Endothelial cell of umbilical vein (primary cell): ENCODE measurements around the gene CHST11.

Experiments used
- CTCF ChIP-seq, 2 donors: IDR thresholded peaks; 1 replicate in 1 of 2; 2 replicates in 1 of 2; pipeline ENCODE4 v1.5.1; 2011; ENCODE audit warnings: low read length in 2 of 2, mild to moderate bottlenecking in 2 of 2, moderate library complexity in 2 of 2, control low read depth in 1 of 2, inconsistent platforms in 1 of 2, low read depth in 1 of 2; ENCODE audit not compliant: insufficient read depth in 1 of 2; ENCODE audit errors: extremely low read depth in 1 of 2
- EZH2 ChIP-seq: IDR thresholded peaks from 2 replicates; pipeline ENCODE4 v1.6.1; 2012; ENCODE audit warnings: borderline replicate concordance, low read depth, mild to moderate bottlenecking, moderate library complexity, low read length, inconsistent platforms; ENCODE audit not compliant: severe bottlenecking
- JUN ChIP-seq: IDR thresholded peaks from 2 replicates; pipeline ENCODE4 v1.6.1; 2011; ENCODE audit warnings: borderline replicate concordance, low read depth; ENCODE audit not compliant: insufficient read length, insufficient read depth
- MAX ChIP-seq: IDR thresholded peaks from 2 replicates; pipeline ENCODE4 v1.6.1; 2011; ENCODE audit not compliant: insufficient read depth, insufficient read length
- MYC ChIP-seq: IDR thresholded peaks from one replicate; pipeline ENCODE4 v1.6.1; 2011; ENCODE audit warnings: mild to moderate bottlenecking, low read depth, low read length
- POLR2A ChIP-seq: IDR thresholded peaks from 2 replicates; pipeline ENCODE4 v1.6.1; 2012; ENCODE audit warnings: low read depth, mild to moderate bottlenecking, control low read depth, low read length
- POLR2AphosphoS5 ChIP-seq: IDR thresholded peaks from 2 replicates; pipeline ENCODE4 v1.6.1; 2012; ENCODE audit warnings: low read depth, mild to moderate bottlenecking, control low read depth, low read length, moderate library complexity; ENCODE audit not compliant: insufficient read depth

- no peak for TF ChIP-seq CTCF (IDR thresholded peaks at IDR 0.05; ENCODE audit: extremely low read depth in 1 of 2, insufficient read depth in 1 of 2, low read depth in 1 of 2, low read length in 2 of 2)
- no peak for TF ChIP-seq POLR2A
- no peak for TF ChIP-seq MAX
- no peak for TF ChIP-seq EZH2
- TF ChIP-seq POLR2AphosphoS5 = no peak
- TF ChIP-seq MYC = no peak
- no peak for TF ChIP-seq JUN
These were observed 50.9 kb downstream of the CHST11 start for GRCh38 chr12:104507672-104508071.
